Measurements from ENCODE around the gene FAM114A1. TPM values are rescaled to one million over a fixed set of nuclear protein-coding genes. Genes with fewer than 3 reads are reported as not detected.
A peak's percentile ranks its signal among the peaks of the same experiment; 100 is the strongest.

Gene FAM114A1
- total and polyA plus RNA-seq, 2 experiments from 2014 or later: 32.2 to 39.9 TPM

DNA sequence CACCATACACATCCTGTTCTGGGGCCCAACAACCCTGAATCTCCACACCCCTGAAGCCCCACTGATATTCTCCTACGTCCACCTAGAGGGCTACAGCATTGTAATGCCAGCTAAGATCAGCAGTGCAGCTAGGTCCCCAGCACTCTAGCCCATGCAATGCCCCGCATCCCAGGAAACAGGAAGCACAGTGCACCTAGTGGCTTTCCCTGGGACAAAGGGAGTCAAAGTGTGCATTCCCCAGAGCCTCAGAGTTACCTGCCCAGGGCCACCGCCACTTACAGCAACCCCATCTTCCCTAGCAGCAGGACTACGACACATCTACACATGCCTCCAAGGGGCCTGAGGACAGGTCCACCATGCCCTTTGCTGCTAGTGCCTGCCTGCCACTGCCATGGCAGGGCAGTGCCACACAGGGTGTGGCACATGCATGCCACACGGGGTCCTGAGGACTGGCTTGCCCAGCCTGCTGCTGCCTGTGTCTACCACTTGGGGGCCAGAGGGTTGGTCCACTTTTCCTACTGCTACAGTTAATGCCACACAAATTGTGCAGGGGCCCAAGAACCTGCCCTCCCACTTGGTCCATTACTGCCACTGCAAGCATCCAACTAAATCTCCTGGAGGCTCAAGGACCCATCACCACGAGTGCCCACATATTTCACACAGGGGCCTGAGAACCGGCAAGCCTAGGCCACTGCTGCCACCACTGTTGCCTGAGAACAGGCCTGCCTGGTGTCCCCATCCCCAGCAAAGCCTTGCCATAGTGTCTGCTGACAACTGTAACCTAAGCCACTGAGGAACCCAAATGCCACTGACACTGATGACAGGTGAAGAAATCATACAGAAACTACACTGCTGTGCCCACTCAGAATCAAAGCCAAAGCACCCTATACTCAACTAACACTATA lies 34.7 kb upstream of the FAM114A1 start:
- Histone ChIP-seq H3K27ac (no peak overlapping the region), H3K9me3 (ENCODE audit: low read depth) (no peaks in the 10 kb centered on the region), H3K4me1 (ENCODE audit: low read depth) (no peaks in the 10 kb centered on the region), H3K36me3 (no peaks in the 10 kb centered on the region), H3K4me3 (no peak overlapping the region), H3K27me3 (no peaks in the 10 kb centered on the region)
- no peak for DNase-seq (ENCODE audit: low read depth in 1 of 2, low spot score in 1 of 2)
- TF ChIP-seq, protein P1, sequence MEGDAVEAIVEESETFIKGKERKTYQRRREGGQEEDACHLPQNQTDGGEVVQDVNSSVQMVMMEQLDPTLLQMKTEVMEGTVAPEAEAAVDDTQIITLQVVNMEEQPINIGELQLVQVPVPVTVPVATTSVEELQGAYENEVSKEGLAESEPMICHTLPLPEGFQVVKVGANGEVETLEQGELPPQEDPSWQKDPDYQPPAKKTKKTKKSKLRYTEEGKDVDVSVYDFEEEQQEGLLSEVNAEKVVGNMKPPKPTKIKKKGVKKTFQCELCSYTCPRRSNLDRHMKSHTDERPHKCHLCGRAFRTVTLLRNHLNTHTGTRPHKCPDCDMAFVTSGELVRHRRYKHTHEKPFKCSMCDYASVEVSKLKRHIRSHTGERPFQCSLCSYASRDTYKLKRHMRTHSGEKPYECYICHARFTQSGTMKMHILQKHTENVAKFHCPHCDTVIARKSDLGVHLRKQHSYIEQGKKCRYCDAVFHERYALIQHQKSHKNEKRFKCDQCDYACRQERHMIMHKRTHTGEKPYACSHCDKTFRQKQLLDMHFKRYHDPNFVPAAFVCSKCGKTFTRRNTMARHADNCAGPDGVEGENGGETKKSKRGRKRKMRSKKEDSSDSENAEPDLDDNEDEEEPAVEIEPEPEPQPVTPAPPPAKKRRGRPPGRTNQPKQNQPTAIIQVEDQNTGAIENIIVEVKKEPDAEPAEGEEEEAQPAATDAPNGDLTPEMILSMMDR (IDR thresholded peaks at IDR 0.05; ENCODE audit: low read depth, low read length): peak; percentile 26

- DNase-seq (ENCODE audit: low read depth in 1 of 2, low spot score in 1 of 2): no peak
- Histone ChIP-seq H3K27me3 (no peaks in the 10 kb centered on the region), H3K9me3 (ENCODE audit: low read depth) (no peaks in the 10 kb centered on the region), H3K4me1 (ENCODE audit: low read depth) (no peaks in the 10 kb centered on the region), H3K27ac (no peak overlapping the region), H3K4me3 (no peak overlapping the region), H3K36me3 (no peaks in the 10 kb centered on the region)
- TF ChIP-seq, protein P1 (IDR thresholded peaks at IDR 0.05; ENCODE audit: low read depth, low read length): no peak
Measured at GRCh38 chr4:38834570-38834969, 33.0 kb upstream of the FAM114A1 start.

- Histone ChIP-seq H3K27ac (no peak overlapping the region), H3K9me3 (ENCODE audit: low read depth) (no peaks in the 10 kb centered on the region), H3K4me1 (ENCODE audit: low read depth) (no peaks in the 10 kb centered on the region), H3K27me3 (no peaks in the 10 kb centered on the region), H3K36me3 (no peaks in the 10 kb centered on the region), H3K4me3 (no peak overlapping the region)
- TF ChIP-seq, protein P1 (IDR thresholded peaks at IDR 0.05; ENCODE audit: low read depth, low read length): no peak
- DNase-seq (ENCODE audit: low read depth in 1 of 2, low spot score in 1 of 2): no peak
Measured at GRCh38 chr4:38837334-38837733, 30.3 kb upstream of the FAM114A1 start.

- Histone ChIP-seq H3K4me3 (no peak overlapping the region), H3K27ac (no peak overlapping the region), H3K27me3 (no peaks in the 10 kb centered on the region), H3K9me3 (ENCODE audit: low read depth) (no peaks in the 10 kb centered on the region), H3K4me1 (ENCODE audit: low read depth) (no peaks in the 10 kb centered on the region), H3K36me3 (no peaks in the 10 kb centered on the region)
- TF ChIP-seq, protein P1 (IDR thresholded peaks at IDR 0.05; ENCODE audit: low read depth, low read length): no peak
- peak in 1 of 2 donors; percentile 58 for DNase-seq (ENCODE audit: low read depth in 1 of 2, low spot score in 1 of 2)
Measured at GRCh38 chr4:38837849-38838248, 29.8 kb upstream of the FAM114A1 start.

DNA sequence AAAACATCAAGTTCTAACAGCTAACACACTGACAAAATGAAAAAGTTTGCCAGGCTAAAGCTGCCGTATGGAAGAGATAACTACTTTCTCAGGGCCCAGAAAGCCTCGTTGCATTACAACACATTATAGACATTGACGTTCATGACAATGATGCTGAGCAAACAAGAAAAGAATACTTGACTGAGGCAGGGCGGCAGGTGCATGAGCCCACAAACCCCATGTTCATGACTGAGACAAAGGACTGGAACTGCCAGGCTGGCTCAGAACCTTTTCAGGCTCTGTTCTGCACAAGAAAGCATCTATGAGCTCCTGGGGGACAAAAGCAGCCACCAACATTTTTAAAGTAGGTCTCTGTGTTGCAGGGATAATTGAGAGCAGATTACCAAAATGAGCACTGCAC lies 24.6 kb upstream of the FAM114A1 start:
- no peaks in the 10 kb centered on the region for H3K27me3 ChIP-seq
- H3K4me3 ChIP-seq: no peak overlapping the region
- no peaks in the 10 kb centered on the region for H3K9me3 ChIP-seq (ENCODE audit: low read depth)
- TF ChIP-seq, protein P1 (IDR thresholded peaks at IDR 0.05; ENCODE audit: low read depth, low read length): no peak
- no peaks in the 10 kb centered on the region for H3K4me1 ChIP-seq (ENCODE audit: low read depth)
- H3K27ac ChIP-seq: no peak overlapping the region
- DNase-seq (ENCODE audit: low read depth in 1 of 2, low spot score in 1 of 2): no peak
- H3K36me3 ChIP-seq: no peaks in the 10 kb centered on the region
